ENCODE results near the gene NFU1. TPM values are rescaled to one million over a fixed set of nuclear protein-coding genes. Genes with fewer than 3 reads are reported as not detected.

Gene NFU1
- 50.7 TPM for total RNA-seq (ENCODE audit: unreplicated experiment)
- long read RNA-seq, transcript NFU1-203 (8 exons, 1,467 nt), result major isoform, 11 of 12 reads
- long read RNA-seq, partial matches to known transcripts, result 0 of 12 reads
- long read RNA-seq, other reads (novel, unspliced or antisense), result 1 of 12 reads

DNA sequence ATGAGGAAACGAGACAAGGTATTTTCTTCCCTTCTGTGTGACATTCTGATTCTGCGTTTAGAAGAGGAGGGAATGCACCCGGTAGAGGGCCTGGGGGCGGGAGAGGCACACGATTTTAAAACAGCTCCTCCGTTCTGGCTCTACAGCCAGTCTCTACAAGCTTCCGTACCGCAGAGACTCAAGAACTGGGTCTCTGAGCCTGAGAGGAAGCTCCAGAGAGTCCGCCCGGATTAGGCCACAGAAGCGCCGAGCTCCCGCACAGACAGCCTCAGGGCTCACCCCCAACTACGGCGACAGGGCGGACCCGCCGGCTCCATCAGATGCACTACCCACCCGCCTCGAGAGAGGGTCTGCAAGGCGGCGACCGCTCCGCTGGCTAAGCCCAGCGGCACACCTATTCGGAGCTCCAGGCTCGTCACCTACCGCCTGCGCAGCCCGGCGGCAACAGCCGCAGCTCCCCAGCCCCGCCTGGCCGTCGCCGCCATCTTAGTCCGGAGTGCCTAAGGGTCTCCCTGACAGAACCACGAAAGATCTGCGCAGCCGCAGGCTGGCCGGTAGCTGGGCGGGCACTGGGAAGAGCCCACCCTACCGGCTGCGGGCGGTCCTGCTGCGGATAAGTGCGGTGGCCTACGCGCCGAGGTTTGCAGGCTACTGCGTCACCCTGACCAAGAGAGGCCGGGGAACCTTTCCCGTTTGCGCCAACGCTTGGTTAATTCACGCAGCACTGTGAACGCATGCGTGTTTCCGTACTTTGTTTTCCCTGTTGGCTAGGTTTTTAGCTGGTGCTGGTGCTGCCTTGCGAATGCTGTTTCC lies at the start of gene NFU1:
Gene NFU1 (minus strand): TSS at position 498 of the 813 bp plus-strand sequence. CDS start 13 bp downstream, at position 485.
- no peaks in the 10 kb centered on the region for H3K9me3 Mint-ChIP-seq (ENCODE audit: unreplicated experiment)
- TF ChIP-seq, protein P1, sequence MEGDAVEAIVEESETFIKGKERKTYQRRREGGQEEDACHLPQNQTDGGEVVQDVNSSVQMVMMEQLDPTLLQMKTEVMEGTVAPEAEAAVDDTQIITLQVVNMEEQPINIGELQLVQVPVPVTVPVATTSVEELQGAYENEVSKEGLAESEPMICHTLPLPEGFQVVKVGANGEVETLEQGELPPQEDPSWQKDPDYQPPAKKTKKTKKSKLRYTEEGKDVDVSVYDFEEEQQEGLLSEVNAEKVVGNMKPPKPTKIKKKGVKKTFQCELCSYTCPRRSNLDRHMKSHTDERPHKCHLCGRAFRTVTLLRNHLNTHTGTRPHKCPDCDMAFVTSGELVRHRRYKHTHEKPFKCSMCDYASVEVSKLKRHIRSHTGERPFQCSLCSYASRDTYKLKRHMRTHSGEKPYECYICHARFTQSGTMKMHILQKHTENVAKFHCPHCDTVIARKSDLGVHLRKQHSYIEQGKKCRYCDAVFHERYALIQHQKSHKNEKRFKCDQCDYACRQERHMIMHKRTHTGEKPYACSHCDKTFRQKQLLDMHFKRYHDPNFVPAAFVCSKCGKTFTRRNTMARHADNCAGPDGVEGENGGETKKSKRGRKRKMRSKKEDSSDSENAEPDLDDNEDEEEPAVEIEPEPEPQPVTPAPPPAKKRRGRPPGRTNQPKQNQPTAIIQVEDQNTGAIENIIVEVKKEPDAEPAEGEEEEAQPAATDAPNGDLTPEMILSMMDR (IDR thresholded peaks at IDR 0.05; ENCODE audit: unreplicated experiment), result peak; percentile 67
- H3K27ac Mint-ChIP-seq (ENCODE audit: unreplicated experiment), result peak within 1 kb of the TSS; percentile 99
- H3K36me3 Mint-ChIP-seq (ENCODE audit: low read depth, unreplicated experiment), result peaks cover 21% of the 10 kb centered on the region
- DNase-seq (ENCODE audit: low spot score), result peak; percentile 95
- peak within 1 kb of the TSS; percentile 96 for H3K4me3 Mint-ChIP-seq (ENCODE audit: unreplicated experiment)
- H3K27me3 Mint-ChIP-seq (ENCODE audit: unreplicated experiment), result peaks cover 13% of the 10 kb centered on the region
- peaks cover 15% of the 10 kb centered on the region for H3K4me1 Mint-ChIP-seq (ENCODE audit: unreplicated experiment)

DNA sequence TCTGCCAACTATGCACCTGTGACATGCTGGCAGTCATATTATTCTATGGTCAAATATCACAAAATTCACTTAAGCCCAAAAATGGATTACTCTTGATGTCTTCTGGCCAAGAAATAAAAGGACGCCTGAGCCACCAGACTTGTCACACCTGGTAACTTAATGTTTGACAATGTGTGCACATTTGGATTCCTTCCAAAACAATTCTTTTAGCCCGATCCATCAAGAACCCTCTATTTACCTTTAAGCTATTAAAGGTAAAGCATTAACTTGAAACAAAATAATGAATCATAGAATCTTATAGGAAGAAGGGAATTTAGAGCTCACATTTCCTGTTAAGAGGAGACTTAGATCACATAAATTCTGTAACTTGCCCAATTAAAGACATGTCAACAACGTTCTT lies 46.5 kb upstream of the NFU1 start:
- peaks cover 23% of the 10 kb centered on the region for H3K4me1 Mint-ChIP-seq (ENCODE audit: unreplicated experiment)
- TF ChIP-seq, protein P1 (IDR thresholded peaks at IDR 0.05; ENCODE audit: unreplicated experiment), result no peak
- no peaks in the 10 kb centered on the region for H3K9me3 Mint-ChIP-seq (ENCODE audit: unreplicated experiment)
- peak overlapping the region; percentile 2 for H3K4me3 Mint-ChIP-seq (ENCODE audit: unreplicated experiment)
- DNase-seq (ENCODE audit: low spot score), result no peak
- peaks cover 7% of the 10 kb centered on the region for H3K27me3 Mint-ChIP-seq (ENCODE audit: unreplicated experiment)
- peaks cover 22% of the 10 kb centered on the region for H3K36me3 Mint-ChIP-seq (ENCODE audit: low read depth, unreplicated experiment)
- H3K27ac Mint-ChIP-seq (ENCODE audit: unreplicated experiment), result peak overlapping the region; percentile 69

DNA sequence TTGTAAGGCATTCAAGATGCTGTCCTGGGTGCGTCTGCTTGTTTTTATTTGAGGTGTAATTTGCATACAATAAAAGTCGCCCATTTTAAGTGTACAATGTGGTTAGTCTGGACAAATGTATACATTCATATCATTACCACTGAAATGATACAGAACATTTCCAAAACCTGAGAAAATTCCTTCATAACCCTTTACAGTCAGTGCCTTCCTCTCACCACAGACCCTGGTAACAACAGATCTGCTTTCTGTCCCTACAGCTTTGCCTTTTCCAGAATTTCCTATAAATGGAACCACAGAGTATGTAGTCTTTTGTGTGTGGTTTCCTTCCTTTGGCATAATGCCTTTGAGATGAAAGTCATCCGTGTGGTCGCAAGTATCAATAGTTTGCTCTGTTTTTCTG lies 45.8 kb upstream of the NFU1 start:
- peak overlapping the region; percentile 69 for H3K27ac Mint-ChIP-seq (ENCODE audit: unreplicated experiment)
- no peak overlapping the region for H3K4me3 Mint-ChIP-seq (ENCODE audit: unreplicated experiment)
- TF ChIP-seq, protein P1 (IDR thresholded peaks at IDR 0.05; ENCODE audit: unreplicated experiment), result no peak

DNA sequence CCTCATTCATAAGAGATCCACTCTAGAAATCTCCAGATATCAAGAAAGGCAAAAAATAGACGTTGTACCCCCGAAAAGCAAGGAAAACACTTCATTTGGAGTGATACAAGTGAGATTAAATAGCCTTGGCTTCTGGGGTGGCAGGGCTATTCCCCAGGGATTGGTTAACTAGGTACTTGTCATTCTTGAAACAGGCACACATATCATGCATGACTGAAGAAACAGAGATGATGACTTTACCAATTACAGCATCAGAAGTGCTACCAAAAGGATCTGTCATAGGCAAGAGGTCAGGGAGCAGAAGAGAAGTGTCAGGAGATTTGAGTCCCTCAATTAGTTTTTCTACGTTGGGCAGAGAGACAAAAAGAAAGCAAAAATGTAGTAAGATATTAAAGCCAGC lies 45.2 kb upstream of the NFU1 start:
- TF ChIP-seq, protein P1 (IDR thresholded peaks at IDR 0.05; ENCODE audit: unreplicated experiment), result no peak
- no peak for DNase-seq (ENCODE audit: low spot score)
- Mint-ChIP-seq H3K9me3 (ENCODE audit: unreplicated experiment) (no peaks in the 10 kb centered on the region), H3K27me3 (ENCODE audit: unreplicated experiment) (peaks cover 3% of the 10 kb centered on the region), H3K27ac (ENCODE audit: unreplicated experiment) (peak overlapping the region; percentile 16), H3K4me1 (ENCODE audit: unreplicated experiment) (peaks cover 23% of the 10 kb centered on the region), H3K4me3 (ENCODE audit: unreplicated experiment) (no peak overlapping the region), H3K36me3 (ENCODE audit: low read depth, unreplicated experiment) (peaks cover 13% of the 10 kb centered on the region)

More for the DNA sequence above, 45.8 kb upstream of the NFU1 start:
- no peaks in the 10 kb centered on the region for H3K9me3 Mint-ChIP-seq (ENCODE audit: unreplicated experiment)
- peaks cover 3% of the 10 kb centered on the region for H3K27me3 Mint-ChIP-seq (ENCODE audit: unreplicated experiment)
- peaks cover 23% of the 10 kb centered on the region for H3K4me1 Mint-ChIP-seq (ENCODE audit: unreplicated experiment)
- H3K36me3 Mint-ChIP-seq (ENCODE audit: low read depth, unreplicated experiment), result peaks cover 16% of the 10 kb centered on the region
- no peak for DNase-seq (ENCODE audit: low spot score)

DNA sequence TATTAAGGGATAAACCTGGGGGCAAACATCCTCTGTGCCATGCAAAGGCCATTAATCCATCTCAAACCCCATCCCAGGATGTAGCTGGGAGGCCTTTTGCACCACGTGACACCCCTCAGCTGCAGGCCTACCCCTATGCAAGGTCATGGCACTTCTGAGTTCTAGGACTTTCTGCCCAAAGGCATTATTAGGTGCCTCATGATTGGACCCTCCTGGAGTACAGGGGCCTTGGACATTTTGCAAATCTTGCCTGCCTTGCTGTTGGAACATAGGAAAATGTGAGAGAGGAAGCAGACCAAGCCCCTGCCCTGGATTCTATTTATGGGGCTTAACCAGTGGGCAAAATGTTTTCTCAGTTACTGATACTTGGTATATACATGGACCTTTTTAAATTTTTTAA lies 44.2 kb upstream of the NFU1 start:
- Mint-ChIP-seq H3K4me3 (ENCODE audit: unreplicated experiment) (peak overlapping the region; percentile 35), H3K4me1 (ENCODE audit: unreplicated experiment) (peaks cover 23% of the 10 kb centered on the region), H3K36me3 (ENCODE audit: low read depth, unreplicated experiment) (peaks cover 4% of the 10 kb centered on the region), H3K27me3 (ENCODE audit: unreplicated experiment) (no peaks in the 10 kb centered on the region), H3K9me3 (ENCODE audit: unreplicated experiment) (no peaks in the 10 kb centered on the region), H3K27ac (ENCODE audit: unreplicated experiment) (no peak overlapping the region)
- TF ChIP-seq, protein P1 (IDR thresholded peaks at IDR 0.05; ENCODE audit: unreplicated experiment), result no peak
- no peak for DNase-seq (ENCODE audit: low spot score)
